H9 (cell line): Measurements from ENCODE around the gene POU2F1. TPM values are rescaled to one million over a fixed set of nuclear protein-coding genes. Genes with fewer than 3 reads are reported as not detected.

Source experiments
- DNase-seq: peaks from one replicate; pipeline ENCODE4 v3.0.0-alpha.2; 2017
- H2AFZ ChIP-seq: one replicate; pipeline ENCODE4 v1.6.1; 2013; ENCODE audit warnings: mild to moderate bottlenecking, low read length, control low read depth, moderate library complexity
- H2AK5ac ChIP-seq: 2 replicates; pipeline ENCODE4 v1.6.1; 2013; ENCODE audit warnings: low read length, control low read depth, mixed read lengths; ENCODE audit not compliant: insufficient read length
- H2BK120ac ChIP-seq: one replicate; pipeline ENCODE4 v1.6.1; 2013; ENCODE audit warnings: low read depth, mild to moderate bottlenecking, low read length, control low read depth, inconsistent platforms; ENCODE audit not compliant: poor library complexity, severe bottlenecking
- H2BK12ac ChIP-seq: 2 replicates; pipeline ENCODE4 v1.6.1; 2013; ENCODE audit warnings: low read length, control low read depth, mixed read lengths, low read depth; ENCODE audit not compliant: insufficient read length
- H2BK15ac ChIP-seq: 2 replicates; pipeline ENCODE4 v1.6.1; 2013; ENCODE audit warnings: low read depth, low read length, control low read depth
- H2BK20ac ChIP-seq: one replicate; pipeline ENCODE4 v1.6.1; 2013; ENCODE audit warnings: low read depth, mild to moderate bottlenecking, low read length, control low read depth, inconsistent platforms; ENCODE audit not compliant: poor library complexity, severe bottlenecking
- H2BK5ac ChIP-seq: 2 replicates; pipeline ENCODE4 v1.6.1; 2013; ENCODE audit warnings: low read length, control low read depth, mixed read lengths; ENCODE audit not compliant: insufficient read length
- H3K14ac ChIP-seq: 2 replicates; pipeline ENCODE4 v1.6.1; 2013; ENCODE audit warnings: low read length, control low read depth; ENCODE audit not compliant: insufficient read depth
- H3K18ac ChIP-seq: 2 replicates; pipeline ENCODE4 v1.6.1; 2013; ENCODE audit warnings: low read depth, mild to moderate bottlenecking, mixed read lengths, low read length, control low read depth; ENCODE audit not compliant: insufficient read length
- H3K23ac ChIP-seq: 2 replicates; pipeline ENCODE4 v1.6.1; 2013; ENCODE audit warnings: low read length, control low read depth, mixed read lengths, low read depth; ENCODE audit not compliant: insufficient read length
- H3K23me2 ChIP-seq: 2 replicates; pipeline ENCODE4 v1.6.1; 2013; ENCODE audit warnings: low read depth, mild to moderate bottlenecking, mixed read lengths, low read length, control low read depth; ENCODE audit not compliant: insufficient read length, poor library complexity, severe bottlenecking
- H3K27ac ChIP-seq: 2 replicates; pipeline ENCODE4 v1.5.1; 2013; ENCODE audit warnings: low read length, control low read depth, mixed read lengths, low read depth; ENCODE audit not compliant: insufficient read length
- H3K27me3 ChIP-seq: 2 replicates; pipeline ENCODE4 v1.6.1; 2013; ENCODE audit warnings: low read length, control low read depth, inconsistent platforms; ENCODE audit not compliant: insufficient read depth
- H3K4ac ChIP-seq: 2 replicates; pipeline ENCODE4 v1.6.1; 2013; ENCODE audit warnings: low read depth, mild to moderate bottlenecking, control low read depth, inconsistent platforms, low read length, moderate library complexity
- H3K4me1 ChIP-seq: 2 replicates; pipeline ENCODE4 v1.6.1; 2013; ENCODE audit warnings: low read length, control low read depth, inconsistent platforms; ENCODE audit not compliant: insufficient read depth
- H3K4me2 ChIP-seq: 2 replicates; pipeline ENCODE4 v1.6.1; 2013; ENCODE audit warnings: low read length, control low read depth, mixed read lengths; ENCODE audit not compliant: insufficient read length, insufficient read depth
- H3K56ac ChIP-seq: 2 replicates; pipeline ENCODE4 v1.6.1; 2013; ENCODE audit warnings: low read depth, mild to moderate bottlenecking, mixed read lengths, low read length, control low read depth; ENCODE audit not compliant: insufficient read length
- H3K79me1 ChIP-seq: 2 replicates; pipeline ENCODE4 v1.6.1; 2013; ENCODE audit warnings: low read depth, mild to moderate bottlenecking, moderate library complexity, low read length, control low read depth, inconsistent platforms; ENCODE audit not compliant: insufficient read depth, poor library complexity, severe bottlenecking
- H3K79me2 ChIP-seq: 2 replicates; pipeline ENCODE4 v1.6.1; 2013; ENCODE audit warnings: low read length, control low read depth, inconsistent platforms; ENCODE audit not compliant: insufficient read depth
- H3K9ac ChIP-seq: 2 replicates; pipeline ENCODE4 v1.6.1; 2013; ENCODE audit warnings: low read length, control low read depth, mixed read lengths; ENCODE audit not compliant: insufficient read length; ENCODE audit errors: extremely low read depth
- H3K9me3 ChIP-seq: one replicate; pipeline ENCODE4 v1.6.1; 2013; ENCODE audit warnings: low read depth, low read length, inconsistent platforms; ENCODE audit not compliant: control insufficient read depth
- H3T11ph ChIP-seq: one replicate; pipeline ENCODE4 v1.6.1; 2013; ENCODE audit warnings: mild to moderate bottlenecking, low read length, control low read depth, inconsistent platforms
- H4K20me1 ChIP-seq: one replicate; pipeline ENCODE4 v1.6.1; 2013; ENCODE audit not compliant: control insufficient read depth, insufficient read length, insufficient read depth
- H4K5ac ChIP-seq: 2 replicates; pipeline ENCODE4 v1.6.1; 2013; ENCODE audit warnings: low read depth, mild to moderate bottlenecking, mixed read lengths, low read length, control low read depth; ENCODE audit not compliant: insufficient read length
- H4K8ac ChIP-seq: replicated peaks from 2 replicates; pipeline ENCODE4 v1.6.1; 2013; ENCODE audit warnings: low read length, control low read depth, mixed read lengths, low read depth; ENCODE audit not compliant: insufficient read length
- H4K91ac ChIP-seq: 2 replicates; pipeline ENCODE4 v1.6.1; 2013; ENCODE audit warnings: low read depth, mild to moderate bottlenecking, moderate library complexity, mixed read lengths, low read length, control low read depth; ENCODE audit not compliant: insufficient read length
- H3K27ac Mint-ChIP-seq, 3 experiments: 2 replicates in 2 of 3; 3 replicates in 1 of 3; pipeline ENCODE4 v1.8.0; 2020 to 2021; ENCODE audit warnings: mixed read lengths in 3 of 3, mild to moderate bottlenecking in 1 of 3, moderate library complexity in 1 of 3
- H3K27me3 Mint-ChIP-seq: 2 replicates; pipeline ENCODE4 v1.8.0; 2021; ENCODE audit warnings: low read depth, mild to moderate bottlenecking, moderate library complexity, mixed read lengths
- H3K36me3 Mint-ChIP-seq, 3 experiments: 2 replicates in 2 of 3; 3 replicates in 1 of 3; pipeline ENCODE4 v1.8.0; 2020 to 2021; ENCODE audit warnings: low read depth in 3 of 3, mixed read lengths in 3 of 3; ENCODE audit not compliant: insufficient read depth in 1 of 3
- H3K4me1 Mint-ChIP-seq, 2 experiments: 2 replicates each; pipeline ENCODE4 v1.8.0; 2020; ENCODE audit warnings: mixed read lengths in 2 of 2
- H3K4me3 Mint-ChIP-seq, 2 experiments: 2 replicates in 1 of 2; 3 replicates in 1 of 2; pipeline ENCODE4 v1.8.0; 2020 to 2021; ENCODE audit warnings: mild to moderate bottlenecking in 2 of 2, mixed read lengths in 2 of 2, moderate library complexity in 1 of 2
- H3K9me3 Mint-ChIP-seq, 2 experiments: 2 replicates in 1 of 2; 3 replicates in 1 of 2; pipeline ENCODE4 v1.8.0; 2020; ENCODE audit warnings: mild to moderate bottlenecking in 2 of 2, mixed read lengths in 2 of 2, moderate library complexity in 1 of 2
- WGBS: extraction: QIAGEN DNeasy Blood & Tissue Kit; methylation state at CpG from one replicate; pipeline ENCODE4 v1.1.7; 2013; ENCODE audit warnings: missing lambda C conversion rate, low lambda C conversion rate, mixed read lengths; ENCODE audit not compliant: insufficient read length; ENCODE audit errors: extremely low coverage; 5-methylcytosine and 5-hydroxymethylcytosine counted together
- total RNA-seq: library from RNA; stranded (reverse); gene quantifications from 2 replicates; pipeline ENCODE4 v1.2.1, GENCODE V29; 2021
- TF ChIP-seq, protein P1 (sequence below): fragments of 200-600 bp; sonication (generic); conservative IDR thresholded peaks from 3 replicates; pipeline ENCODE4 v1.8.0; 2021; ENCODE audit warnings: antibody characterized with exemption, mild to moderate bottlenecking

The POU2F1 gene
- total RNA-seq, 1 experiment from 2014 or later: 62.5 TPM

DNA sequence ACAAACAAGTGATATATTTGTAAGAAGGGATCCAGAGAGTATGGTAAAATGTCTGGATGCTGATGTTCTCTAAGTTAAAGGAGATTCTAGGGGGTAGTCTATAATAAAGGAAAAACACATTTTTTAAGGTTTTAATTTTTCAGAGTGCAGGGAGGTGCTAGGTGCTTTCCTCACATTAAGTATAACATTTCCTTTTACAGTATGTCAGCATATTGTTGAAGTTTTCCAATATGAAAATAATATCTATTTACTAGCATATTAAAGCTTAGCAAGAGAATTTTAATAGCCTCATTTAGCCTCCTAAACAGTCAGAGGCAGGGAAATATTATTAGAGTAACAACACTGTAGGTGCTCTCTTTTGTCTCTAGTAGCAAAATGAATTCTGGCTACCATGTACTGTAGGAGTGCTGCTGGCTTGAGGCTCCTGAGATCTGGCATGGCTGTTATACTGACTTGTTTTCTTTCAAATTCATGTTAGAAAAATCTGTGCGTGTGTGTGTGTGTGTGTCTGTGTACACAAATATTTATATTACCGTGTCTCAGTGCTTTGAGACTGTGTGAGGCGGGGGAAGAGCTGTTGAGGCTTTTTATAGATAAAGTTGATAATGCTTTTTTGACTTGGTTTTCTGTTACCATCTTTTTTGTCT lies 71.0 kb downstream of the POU2F1 start:
- H3K23me2 ChIP-seq: no peaks in the 10 kb centered on the region
- Mint-ChIP-seq H3K4me1 (peaks cover 23 to 37% of the 10 kb centered on the region in 2 experiments), H3K27me3 (no peaks in the 10 kb centered on the region), H3K9me3 (peaks cover 0 to 8% of the 10 kb centered on the region in 2 experiments; a peak in 3 of 5 replicates), H3K36me3 (peaks cover 0 to 22% (median 9%) of the 10 kb centered on the region in 3 experiments; a peak in 5 of 7 replicates), H3K27ac (peak overlapping the region in 1 of 3 experiments; percentile 25; a peak in 1 of 7 replicates), H3K4me3 (no peak overlapping the region)
- H3K56ac ChIP-seq: no peak overlapping the region
- H3K9ac ChIP-seq: no peak overlapping the region
- H3K79me2 ChIP-seq: peaks cover 11% of the 10 kb centered on the region; the same call in 1 of the 2 replicates
- no peak overlapping the region for H4K8ac ChIP-seq
- H2BK120ac ChIP-seq: no peak overlapping the region
- H2AFZ ChIP-seq: no peak overlapping the region
- no peak overlapping the region for H3K4ac ChIP-seq
- no peak overlapping the region for H2BK15ac ChIP-seq
- H3K9me3 ChIP-seq: no peaks in the 10 kb centered on the region
- WGBS: no CpG with 5 or more reads among the region's 3 CpGs
- H3K27ac ChIP-seq: no peak overlapping the region
- TF ChIP-seq, protein P1, sequence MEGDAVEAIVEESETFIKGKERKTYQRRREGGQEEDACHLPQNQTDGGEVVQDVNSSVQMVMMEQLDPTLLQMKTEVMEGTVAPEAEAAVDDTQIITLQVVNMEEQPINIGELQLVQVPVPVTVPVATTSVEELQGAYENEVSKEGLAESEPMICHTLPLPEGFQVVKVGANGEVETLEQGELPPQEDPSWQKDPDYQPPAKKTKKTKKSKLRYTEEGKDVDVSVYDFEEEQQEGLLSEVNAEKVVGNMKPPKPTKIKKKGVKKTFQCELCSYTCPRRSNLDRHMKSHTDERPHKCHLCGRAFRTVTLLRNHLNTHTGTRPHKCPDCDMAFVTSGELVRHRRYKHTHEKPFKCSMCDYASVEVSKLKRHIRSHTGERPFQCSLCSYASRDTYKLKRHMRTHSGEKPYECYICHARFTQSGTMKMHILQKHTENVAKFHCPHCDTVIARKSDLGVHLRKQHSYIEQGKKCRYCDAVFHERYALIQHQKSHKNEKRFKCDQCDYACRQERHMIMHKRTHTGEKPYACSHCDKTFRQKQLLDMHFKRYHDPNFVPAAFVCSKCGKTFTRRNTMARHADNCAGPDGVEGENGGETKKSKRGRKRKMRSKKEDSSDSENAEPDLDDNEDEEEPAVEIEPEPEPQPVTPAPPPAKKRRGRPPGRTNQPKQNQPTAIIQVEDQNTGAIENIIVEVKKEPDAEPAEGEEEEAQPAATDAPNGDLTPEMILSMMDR: no peak
- H3K23ac ChIP-seq: no peak overlapping the region
- H2BK12ac ChIP-seq: no peak overlapping the region
- no peaks in the 10 kb centered on the region for H4K20me1 ChIP-seq
- peaks cover 9% of the 10 kb centered on the region for H3K79me1 ChIP-seq
- no peak overlapping the region for H3K14ac ChIP-seq
- H3K18ac ChIP-seq: no peak overlapping the region
- no peak overlapping the region for H3T11ph ChIP-seq
- no peak overlapping the region for H2AK5ac ChIP-seq
- H2BK20ac ChIP-seq: no peak overlapping the region
- no peaks in the 10 kb centered on the region for H3K27me3 ChIP-seq
- H2BK5ac ChIP-seq: no peak overlapping the region
- no peak overlapping the region for H3K4me2 ChIP-seq
- no peak overlapping the region for H4K5ac ChIP-seq
- H3K4me1 ChIP-seq: no peaks in the 10 kb centered on the region
- H4K91ac ChIP-seq: no peak overlapping the region
- no peak for DNase-seq
